H1 (cell line): Measurements from ENCODE around the gene CCDC192. TPM values are rescaled to one million over a fixed set of nuclear protein-coding genes. Genes with fewer than 3 reads are reported as not detected.

Experiments used
- CHD7 ChIP-seq: fragments of 300-600 bp; sonication (generic); IDR thresholded peaks from 2 replicates; pipeline ENCODE4 v1.7.1; 2012; ENCODE audit warnings: low read length, moderate library complexity, mild to moderate bottlenecking, inconsistent platforms; ENCODE audit not compliant: insufficient replicate concordance
- HDAC6 ChIP-seq: IDR thresholded peaks from one replicate; pipeline ENCODE4 v1.7.1; 2012; ENCODE audit warnings: low read depth, mild to moderate bottlenecking, inconsistent platforms, low read length, moderate library complexity
- SP1 ChIP-seq: IDR thresholded peaks from 2 replicates; pipeline ENCODE4 v1.6.1; 2011; ENCODE audit warnings: low read depth, low read length
- polyA plus RNA-seq, 7 experiments: library from polyadenylated mRNA; depleted of rRNA in 3 of 7; stranded (reverse) in 5 of 7; unstranded in 2 of 7; fragments of >200 nt in 5 of 7; fragments of 200-250 nt in 2 of 7; gene quantifications; 1 replicate in 5 of 7; 2 replicates in 1 of 7; 4 replicates in 1 of 7; pipeline versions ENCODE4 v1.2.1 to v1.2.3, GENCODE V29; 2011 to 2013; ENCODE audit warnings: missing spikeins in 2 of 7, mixed read lengths in 2 of 7
- total RNA-seq: library from RNA; stranded (reverse); fragmentation: NEBNext Ultra II Directional; extraction: Animal tissue kit (Norgen Biotek cat#: 25700); gene quantifications from 2 replicates; pipeline ENCODE4 v1.2.1, GENCODE V29; 2021

The CCDC192 gene
- total and polyA plus RNA-seq, 2 of the 8 experiments (the other 6 are each of a cell fraction or from before 2014, with no cell fraction given), result 0.61 TPM; not detected in 1

- TF ChIP-seq CHD7, result no peak
- TF ChIP-seq HDAC6, result no peak
- no peak for TF ChIP-seq SP1
Observed at GRCh38 chr5:127979475-127979874, 276.3 kb downstream of the CCDC192 start (continued).
